BJ (cell line): ENCODE measurements around the gene ERCC6. TPM values are rescaled to one million over a fixed set of nuclear protein-coding genes. Genes with fewer than 3 reads are reported as not detected.

Experiments used
- CTCF ChIA-PET: fragments of 350-600 bp; formaldehyde crosslinking; extraction: SDS; loops from one replicate; lab custom pipeline; 2021; ENCODE audit warnings: antibody characterized with exemption, inconsistent platforms; lab: Yijun Ruan, JAX
- POLR2A ChIA-PET: fragments of 300-600 bp; sonication (Branson Sonifier 250); formaldehyde crosslinking; extraction: SDS; loops from one replicate; lab custom pipeline; 2021; ENCODE audit warnings: antibody characterized with exemption; lab: Charles Lee
- DNase-seq: peaks from one replicate; pipeline ENCODE4 v3.0.0-alpha.2; 2011; ENCODE audit warnings: low read depth
- H3K27me3 ChIP-seq: 2 replicates; pipeline ENCODE4 v1.6.0; 2011; ENCODE audit warnings: low read length; ENCODE audit not compliant: control insufficient read depth, insufficient read depth
- H3K36me3 ChIP-seq: 2 replicates; pipeline ENCODE4 v1.5.1; 2011; ENCODE audit warnings: low read length; ENCODE audit not compliant: control insufficient read depth, insufficient read depth
- H3K4me3 ChIP-seq: 2 replicates; pipeline ENCODE4 v1.5.1; 2011; ENCODE audit warnings: low read depth, mild to moderate bottlenecking, control low read depth, low read length
- CTCF ChIP-seq: IDR thresholded peaks from 2 replicates; pipeline ENCODE4 v1.5.1; 2011; ENCODE audit warnings: low read depth, mild to moderate bottlenecking, control low read depth, inconsistent platforms, low read length, moderate library complexity; ENCODE audit not compliant: insufficient read depth
- polyA plus RNA-seq: library from polyadenylated mRNA; depleted of rRNA; stranded (reverse); fragments of >200 nt; gene quantifications from 2 replicates; pipeline ENCODE4 v1.2.3, GENCODE V29; 2011

ERCC6 gene
- polyA plus RNA-seq, 1 experiment, result 26.1 TPM

GRCh38 chr10:49497358-49497757 lies 41.6 kb downstream of the ERCC6 start:
- no peak for TF ChIP-seq CTCF
- ChIA-PET CTCF (interaction anchor here (0.8 to 1.7 kb wide), 3 partner anchors 14 to 90 kb away, joined by 3 to 5 read pairs (median 4); no protein-coding TSS in a partner anchor), POLR2A (no interaction called here)
- no peak for DNase-seq
- peaks cover 9% of the 10 kb centered on the region for H3K36me3 ChIP-seq
- H3K27me3 ChIP-seq, result no peaks in the 10 kb centered on the region
- H3K4me3 ChIP-seq, result no peak overlapping the region

GRCh38 chr10:49488056-49488717 lies 50.7 kb downstream of the ERCC6 start:
- TF ChIP-seq CTCF, result no peak
- ChIA-PET POLR2A (no interaction called here), CTCF (interaction anchor here (1.7 to 2.6 kb wide), 2 partner anchors 24 to 81 kb away, joined by 5 to 7 read pairs; no protein-coding TSS in a partner anchor)
- Histone ChIP-seq H3K36me3 (no peaks in the 10 kb centered on the region), H3K4me3 (no peak overlapping the region), H3K27me3 (no peaks in the 10 kb centered on the region)
- no peak for DNase-seq

- POLR2A ChIA-PET, result no interaction called here
Observed at GRCh38 chr10:49486738-49487137, 52.2 kb downstream of the ERCC6 start.

GRCh38 chr10:49486009-49486408 lies 52.9 kb downstream of the ERCC6 start:
- CTCF ChIA-PET, result interaction anchor here (2.6 kb wide), 1 partner anchor 26 kb away, joined by 7 read pairs; no protein-coding TSS in a partner anchor

More at GRCh38 chr10:49486738-49487137, 52.2 kb downstream of the ERCC6 start:
- H3K4me3 ChIP-seq, result no peak overlapping the region
- no peak for TF ChIP-seq CTCF
- H3K36me3 ChIP-seq, result peaks cover 3% of the 10 kb centered on the region; the same call in 1 of the 2 replicates
- H3K27me3 ChIP-seq, result no peaks in the 10 kb centered on the region
- CTCF ChIA-PET, result interaction anchor here (2.6 kb wide), 1 partner anchor 26 kb away, joined by 7 read pairs; no protein-coding TSS in a partner anchor
- no peak for DNase-seq

More at GRCh38 chr10:49486009-49486408, 52.9 kb downstream of the ERCC6 start:
- no peaks in the 10 kb centered on the region for H3K27me3 ChIP-seq
- no peak for TF ChIP-seq CTCF
- H3K4me3 ChIP-seq, result no peak overlapping the region
- H3K36me3 ChIP-seq, result peaks cover 6% of the 10 kb centered on the region; the same call in 1 of the 2 replicates
- DNase-seq, result no peak
- POLR2A ChIA-PET, result no interaction called here
